Endothelial cell of umbilical vein (primary cell): ENCODE data around the gene WDR37.

Experiments used
- CTCF ChIP-seq, 2 donors: IDR thresholded peaks; 1 replicate in 1 of 2; 2 replicates in 1 of 2; pipeline ENCODE4 v1.5.1; 2011; ENCODE audit warnings: low read length in 2 of 2, mild to moderate bottlenecking in 2 of 2, moderate library complexity in 2 of 2, control low read depth in 1 of 2, inconsistent platforms in 1 of 2, low read depth in 1 of 2; ENCODE audit not compliant: insufficient read depth in 1 of 2; ENCODE audit errors: extremely low read depth in 1 of 2
- EZH2 ChIP-seq: IDR thresholded peaks from 2 replicates; pipeline ENCODE4 v1.6.1; 2012; ENCODE audit warnings: borderline replicate concordance, low read depth, mild to moderate bottlenecking, moderate library complexity, low read length, inconsistent platforms; ENCODE audit not compliant: severe bottlenecking
- FOS ChIP-seq: IDR thresholded peaks from 2 replicates; pipeline ENCODE4 v1.6.1; 2011; ENCODE audit warnings: mild to moderate bottlenecking, low read length, moderate library complexity, borderline replicate concordance; ENCODE audit not compliant: insufficient read depth
- GATA2 ChIP-seq: IDR thresholded peaks from 2 replicates; pipeline ENCODE4 v1.7.0; 2011; ENCODE audit warnings: low read depth, mild to moderate bottlenecking, moderate library complexity, mixed read lengths, low read length; ENCODE audit not compliant: insufficient read length, insufficient read depth
- JUN ChIP-seq: IDR thresholded peaks from 2 replicates; pipeline ENCODE4 v1.6.1; 2011; ENCODE audit warnings: borderline replicate concordance, low read depth; ENCODE audit not compliant: insufficient read length, insufficient read depth
- MAX ChIP-seq: IDR thresholded peaks from 2 replicates; pipeline ENCODE4 v1.6.1; 2011; ENCODE audit not compliant: insufficient read depth, insufficient read length
- MYC ChIP-seq: IDR thresholded peaks from one replicate; pipeline ENCODE4 v1.6.1; 2011; ENCODE audit warnings: mild to moderate bottlenecking, low read depth, low read length
- POLR2A ChIP-seq: IDR thresholded peaks from 2 replicates; pipeline ENCODE4 v1.6.1; 2012; ENCODE audit warnings: low read depth, mild to moderate bottlenecking, control low read depth, low read length
- POLR2AphosphoS5 ChIP-seq: IDR thresholded peaks from 2 replicates; pipeline ENCODE4 v1.6.1; 2012; ENCODE audit warnings: low read depth, mild to moderate bottlenecking, control low read depth, low read length, moderate library complexity; ENCODE audit not compliant: insufficient read depth

GRCh38 chr10:1104971-1105370 is 48.8 kb downstream of the WDR37 start:
- TF ChIP-seq CTCF (IDR thresholded peaks at IDR 0.05; ENCODE audit: extremely low read depth in 1 of 2, insufficient read depth in 1 of 2, low read depth in 1 of 2, low read length in 2 of 2), result no peak
- no peak for TF ChIP-seq EZH2
- no peak for TF ChIP-seq POLR2A
- no peak for TF ChIP-seq FOS
- TF ChIP-seq MAX, result no peak
- TF ChIP-seq MYC, result no peak
- TF ChIP-seq POLR2AphosphoS5, result no peak
- no peak for TF ChIP-seq JUN
- TF ChIP-seq GATA2, result no peak
